Embryonic facial prominence (tissue), 1 donor: ENCODE measurements around the gene NOD2.

Source experiments
- DNase-seq: peaks from one replicate; pipeline ENCODE4 v3.0.0-alpha.2; 2016; ENCODE audit errors: extremely low spot score

The NOD2 gene

GRCh38 chr16:50694206-50694605, 800 bp downstream of the NOD2 start:
- no peak for DNase-seq

- no peak for DNase-seq
Observed at GRCh38 chr16:50695017-50696000, 1.9 kb downstream of the NOD2 start.

GRCh38 chr16:50696126-50696525, 2.7 kb downstream of the NOD2 start:
- no peak for DNase-seq

GRCh38 chr16:50696575-50697420, 3.4 kb downstream of the NOD2 start:
- no peak for DNase-seq

GRCh38 chr16:50697421-50697715, 4.0 kb downstream of the NOD2 start:
- DNase-seq = no peak

DNA sequence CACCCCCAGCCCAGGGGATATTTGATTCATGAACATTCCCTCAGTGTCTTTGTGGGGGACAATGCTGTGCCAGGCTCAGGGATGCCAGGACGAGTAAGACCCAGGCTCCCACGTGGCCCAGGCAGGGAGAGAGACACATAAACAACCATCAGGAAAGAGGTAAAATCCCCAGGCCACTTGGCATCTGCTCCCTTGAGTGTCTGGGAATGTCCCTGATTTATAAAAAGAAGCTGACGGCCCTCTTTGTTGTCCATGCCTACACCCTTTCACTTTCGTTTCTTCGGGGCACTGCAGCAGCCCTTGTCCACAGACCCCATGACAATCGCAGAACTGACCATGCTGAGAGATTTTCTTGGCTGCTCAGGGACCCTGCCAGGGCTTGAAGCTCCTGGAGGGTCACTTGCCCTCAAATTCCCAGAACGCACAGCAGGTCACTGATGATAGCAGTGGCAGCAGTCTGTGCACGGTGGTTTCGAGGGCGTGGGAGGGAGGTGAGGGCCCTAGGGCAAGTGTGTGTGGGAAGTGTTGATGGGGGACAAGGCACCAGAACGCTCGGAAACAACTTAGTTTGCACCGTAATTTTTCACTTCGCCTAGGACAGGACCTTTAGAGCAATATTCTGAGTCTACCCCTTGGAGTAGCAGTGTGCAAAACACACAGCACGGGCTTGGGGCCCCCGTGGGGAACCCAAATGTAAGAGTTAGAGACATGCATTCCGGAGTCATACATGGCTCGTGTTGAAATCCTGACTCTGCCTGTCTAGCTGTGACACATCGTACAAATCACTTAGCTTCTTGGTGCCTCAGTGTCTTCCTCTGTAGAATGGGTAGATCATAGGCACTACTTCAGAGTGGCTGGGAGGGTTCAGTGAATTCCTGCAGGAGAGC, 4.7 kb downstream of the NOD2 start:
- no peak for DNase-seq

DNA sequence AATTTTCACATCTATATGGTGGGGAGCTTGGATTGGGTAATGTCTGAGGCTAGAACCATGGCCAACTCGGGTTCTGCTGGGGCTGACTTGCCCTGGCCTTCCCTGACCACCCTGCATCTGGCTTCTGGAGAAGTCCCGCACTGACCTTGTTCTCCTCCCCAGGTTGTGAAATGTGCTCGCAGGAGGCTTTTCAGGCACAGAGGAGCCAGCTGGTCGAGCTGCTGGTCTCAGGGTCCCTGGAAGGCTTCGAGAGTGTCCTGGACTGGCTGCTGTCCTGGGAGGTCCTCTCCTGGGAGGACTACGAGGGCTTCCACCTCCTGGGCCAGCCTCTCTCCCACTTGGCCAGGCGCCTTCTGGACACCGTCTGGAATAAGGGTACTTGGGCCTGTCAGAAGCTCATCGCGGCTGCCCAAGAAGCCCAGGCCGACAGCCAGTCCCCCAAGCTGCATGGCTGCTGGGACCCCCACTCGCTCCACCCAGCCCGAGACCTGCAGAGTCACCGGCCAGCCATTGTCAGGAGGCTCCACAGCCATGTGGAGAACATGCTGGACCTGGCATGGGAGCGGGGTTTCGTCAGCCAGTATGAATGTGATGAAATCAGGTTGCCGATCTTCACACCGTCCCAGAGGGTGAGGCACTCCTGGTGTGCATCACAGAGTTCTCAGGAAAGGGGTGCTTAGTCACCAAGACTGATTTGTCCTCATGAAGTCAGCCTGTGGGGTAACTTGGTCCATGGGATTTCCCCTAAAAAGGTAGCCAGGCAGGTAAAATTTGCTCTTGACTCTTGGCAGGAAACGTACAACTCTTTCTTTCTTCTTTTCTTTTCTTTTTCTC, 6.1 kb downstream of the NOD2 start:
- no peak for DNase-seq

DNA sequence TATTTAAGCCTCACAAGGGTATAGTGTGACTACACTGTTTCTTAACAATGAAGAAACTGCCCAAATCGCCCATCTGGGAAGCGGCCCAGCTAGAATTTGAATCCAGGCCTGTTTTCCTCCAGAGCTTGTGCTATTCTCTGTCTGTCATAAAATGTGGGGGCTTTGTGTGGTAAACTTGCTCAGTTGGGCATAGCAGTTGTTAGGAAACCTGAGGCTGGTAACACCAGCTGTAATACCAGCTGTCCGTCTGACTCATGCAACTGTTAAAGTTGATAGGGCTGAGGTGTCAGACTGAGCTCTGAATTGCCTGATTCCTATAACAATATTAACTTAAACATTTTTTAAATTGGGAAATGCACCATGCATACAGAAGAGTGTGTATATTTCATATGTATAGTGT, 9.3 kb downstream of the NOD2 start:
- DNase-seq = no peak

DNA sequence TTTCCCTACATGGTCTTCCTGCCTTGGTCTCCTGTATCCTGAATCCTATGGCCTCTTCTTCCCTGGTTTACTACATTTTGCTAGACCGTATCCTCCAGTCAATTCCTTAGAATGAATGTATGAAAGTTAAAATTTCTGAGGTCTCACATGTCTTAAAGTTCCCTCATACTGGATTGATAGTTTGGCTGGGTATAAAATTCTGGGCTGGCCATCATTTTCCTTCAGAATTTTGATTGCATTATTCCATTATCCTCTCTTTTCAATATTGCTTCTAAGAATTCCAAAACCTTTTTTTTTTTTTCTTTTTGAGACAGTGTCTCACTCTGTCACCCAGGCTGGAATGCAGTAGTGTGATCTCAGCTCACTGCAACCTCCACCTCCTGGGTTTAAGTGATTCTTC, 10.8 kb downstream of the NOD2 start:
- DNase-seq = no peak

GRCh38 chr16:50705436-50706110, 12.2 kb downstream of the NOD2 start:
- no peak for DNase-seq

DNA sequence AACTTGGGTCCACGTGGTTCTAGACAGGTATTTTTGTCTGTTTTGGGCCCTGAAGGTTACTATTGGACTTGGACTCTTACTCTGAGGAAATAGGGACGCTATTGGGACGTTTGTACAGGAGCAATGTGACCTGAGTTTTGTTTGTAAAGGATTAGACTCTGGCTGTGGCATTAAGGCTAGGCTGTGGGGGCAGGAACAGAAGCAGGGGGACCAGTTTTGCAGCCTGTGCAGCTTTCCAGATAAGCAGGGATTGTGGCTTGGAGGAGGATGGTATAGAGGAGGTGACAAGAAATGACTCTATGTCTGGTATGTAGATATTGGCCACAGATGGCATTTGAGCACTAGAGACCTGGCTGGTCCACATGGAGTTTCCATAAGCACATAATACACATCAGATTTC, 12.8 kb downstream of the NOD2 start:
- no peak for DNase-seq

- no peak for DNase-seq
Observed at GRCh38 chr16:50708373-50709060, 15.1 kb downstream of the NOD2 start.

DNA sequence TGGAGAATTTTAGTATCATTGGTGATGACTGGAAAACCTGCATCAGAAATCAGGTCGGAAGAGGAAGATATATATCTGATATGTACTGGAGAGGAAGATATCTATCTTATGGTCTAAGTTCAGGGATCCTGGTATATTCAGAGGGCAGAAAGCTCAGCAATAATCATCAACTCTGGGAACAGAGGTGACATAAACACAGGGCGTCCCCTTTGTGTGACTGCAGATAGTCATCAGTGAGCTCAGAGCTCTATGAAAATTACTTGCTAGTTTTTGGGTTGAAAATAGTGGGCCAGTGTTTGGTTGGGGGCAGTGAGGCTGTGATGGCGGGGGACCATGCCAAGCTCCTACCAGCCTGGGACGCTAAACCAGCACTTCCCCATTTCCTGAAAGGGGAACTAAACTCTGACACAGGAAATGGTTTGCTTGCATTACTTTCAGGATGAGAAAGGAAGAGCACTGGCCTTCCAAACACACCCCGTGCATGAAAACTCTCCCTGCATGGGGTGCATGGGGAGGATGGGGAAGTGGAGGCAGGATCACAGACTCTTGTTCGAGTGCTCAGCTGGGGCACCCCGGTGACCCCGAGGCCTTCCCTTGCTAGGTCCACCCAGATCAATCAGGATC, 15.8 kb downstream of the NOD2 start:
- no peak for DNase-seq

GRCh38 chr16:50709980-50710379, 16.6 kb downstream of the NOD2 start:
- no peak for DNase-seq

DNA sequence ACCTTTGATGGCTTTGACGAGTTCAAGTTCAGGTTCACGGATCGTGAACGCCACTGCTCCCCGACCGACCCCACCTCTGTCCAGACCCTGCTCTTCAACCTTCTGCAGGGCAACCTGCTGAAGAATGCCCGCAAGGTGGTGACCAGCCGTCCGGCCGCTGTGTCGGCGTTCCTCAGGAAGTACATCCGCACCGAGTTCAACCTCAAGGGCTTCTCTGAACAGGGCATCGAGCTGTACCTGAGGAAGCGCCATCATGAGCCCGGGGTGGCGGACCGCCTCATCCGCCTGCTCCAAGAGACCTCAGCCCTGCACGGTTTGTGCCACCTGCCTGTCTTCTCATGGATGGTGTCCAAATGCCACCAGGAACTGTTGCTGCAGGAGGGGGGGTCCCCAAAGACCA, 17.6 kb downstream of the NOD2 start:
- no peak for DNase-seq

- DNase-seq = no peak
Observed at GRCh38 chr16:50711862-50712559, 18.6 kb downstream of the NOD2 start.

- no peak for DNase-seq
Observed at GRCh38 chr16:50712560-50712898, 19.1 kb downstream of the NOD2 start.

GRCh38 chr16:50712956-50713355, 19.6 kb downstream of the NOD2 start:
- no peak for DNase-seq

- DNase-seq = no peak
Observed at GRCh38 chr16:50717091-50717490, 23.7 kb downstream of the NOD2 start.
